ENCODE measurements around the gene SYT13.
"Not testable (repeated sequence)": the region's sequence is repeated elsewhere in the genome, so short reads cannot be mapped to it uniquely, and the experiment has no call there.

Gene SYT13

GRCh38 chr11:45252134-45252856 lies 33.8 kb downstream of the SYT13 start:
- peak; percentile 79 for TF ChIP-seq CTCF (IDR thresholded peaks at IDR 0.05; ENCODE audit: control insufficient read depth, extremely low read depth, insufficient read depth)
- no peak overlapping the region for H3K4me3 ChIP-seq (ENCODE audit: low read depth, low read length)
- DNase-seq (ENCODE audit: low read depth) = peak; percentile 17

- H3K4me3 ChIP-seq (ENCODE audit: low read depth, low read length) = no peak overlapping the region
- DNase-seq (ENCODE audit: low read depth) = no peak
- no peak for TF ChIP-seq CTCF (IDR thresholded peaks at IDR 0.05; ENCODE audit: control insufficient read depth, extremely low read depth, insufficient read depth)
Measured at GRCh38 chr11:45250035-45250718, 36.0 kb downstream of the SYT13 start.

GRCh38 chr11:45249372-45249771 lies 36.8 kb downstream of the SYT13 start:
- not testable (repeated sequence) for H3K4me3 ChIP-seq (ENCODE audit: low read depth, low read length); DNase-seq (ENCODE audit: low read depth)

- no peak for DNase-seq (ENCODE audit: low read depth)
- TF ChIP-seq CTCF (IDR thresholded peaks at IDR 0.05; ENCODE audit: control insufficient read depth, extremely low read depth, insufficient read depth) = no peak
- no peak overlapping the region for H3K4me3 ChIP-seq (ENCODE audit: low read depth, low read length)
Measured at GRCh38 chr11:45248501-45249011, 37.6 kb downstream of the SYT13 start.

- no peak for TF ChIP-seq CTCF (IDR thresholded peaks at IDR 0.05; ENCODE audit: control insufficient read depth, extremely low read depth, insufficient read depth)
- no peak for DNase-seq (ENCODE audit: low read depth)
- no peak overlapping the region for H3K4me3 ChIP-seq (ENCODE audit: low read depth, low read length)
Measured at GRCh38 chr11:45247433-45247832, 38.7 kb downstream of the SYT13 start.

GRCh38 chr11:45246241-45246640 lies 39.9 kb downstream of the SYT13 start:
- no peak overlapping the region for H3K4me3 ChIP-seq (ENCODE audit: low read depth, low read length)
- no peak for TF ChIP-seq CTCF (IDR thresholded peaks at IDR 0.05; ENCODE audit: control insufficient read depth, extremely low read depth, insufficient read depth)
- DNase-seq (ENCODE audit: low read depth) = no peak

- no peak overlapping the region for H3K4me3 ChIP-seq (ENCODE audit: low read depth, low read length)
- no peak for TF ChIP-seq CTCF (IDR thresholded peaks at IDR 0.05; ENCODE audit: control insufficient read depth, extremely low read depth, insufficient read depth)
- DNase-seq (ENCODE audit: low read depth) = no peak
Measured at GRCh38 chr11:45245218-45246045, 40.7 kb downstream of the SYT13 start.
